ENCODE results near the gene UGT3A2.

GRCh38 chr5:36017004-36017403 lies 49.7 kb downstream of the UGT3A2 start:
- TF ChIP-seq RAD21 (IDR thresholded peaks at IDR 0.05) (no peak), REST (IDR thresholded peaks at IDR 0.05) (no peak), CTCF (IDR thresholded peaks at IDR 0.05; ENCODE audit: low read depth, low read length, missing input control) (no peak), JUND (IDR thresholded peaks at IDR 0.05) (no peak), MAX (IDR thresholded peaks at IDR 0.05) (no peak), ATF3 (IDR thresholded peaks at IDR 0.05) (no peak), FOXA1 (IDR thresholded peaks at IDR 0.05) (no peak), HNF4G (IDR thresholded peaks at IDR 0.05) (no peak), TAF1 (conservative IDR thresholded peaks at IDR 0.05) (no peak), SP1 (IDR thresholded peaks at IDR 0.05) (no peak), ZBTB33 (IDR thresholded peaks at IDR 0.05) (no peak), FOXA2 (IDR thresholded peaks at IDR 0.05) (no peak), YY1 (IDR thresholded peaks at IDR 0.05) (no peak)
